ENCODE data around the gene MEIS2.

GRCh38 chr15:37098468-37099318 is 1.7 kb downstream of the MEIS2 start:
- TF ChIP-seq REST (IDR thresholded peaks at IDR 0.05; ENCODE audit: low read depth), result no peak
- TF ChIP-seq RAD21 (IDR thresholded peaks at IDR 0.05; ENCODE audit: low read depth), result no peak
- TF ChIP-seq USF1 (IDR thresholded peaks at IDR 0.05), result no peak
- TF ChIP-seq TAF1 (IDR thresholded peaks at IDR 0.05; ENCODE audit: low read depth), result no peak
- no peak for TF ChIP-seq CEBPB (IDR thresholded peaks at IDR 0.05)
- no peak for TF ChIP-seq MAX (IDR thresholded peaks at IDR 0.05)
- TF ChIP-seq YY1 (IDR thresholded peaks at IDR 0.05; ENCODE audit: low read depth), result no peak
- no peak for TF ChIP-seq TEAD4 (IDR thresholded peaks at IDR 0.05)
- TF ChIP-seq CREB1 (IDR thresholded peaks at IDR 0.05; ENCODE audit: low read depth), result no peak
- no peak for TF ChIP-seq EP300 (IDR thresholded peaks at IDR 0.05; ENCODE audit: borderline replicate concordance)
- no peak for TF ChIP-seq FOXM1 (IDR thresholded peaks at IDR 0.05; ENCODE audit: borderline replicate concordance, low read depth)
- TF ChIP-seq ZBTB7A (IDR thresholded peaks at IDR 0.05; ENCODE audit: low read depth), result no peak

All from Ishikawa (cell line).